OCI-LY3 (cell line): Measurements from ENCODE around the gene CPTP.

Experiments
- CTCF ChIP-seq: fragments of 200-600, 300-600 bp; sonication (generic); IDR thresholded peaks from 2 replicates; pipeline ENCODE4 v1.5.1; 2014; ENCODE audit warnings: antibody characterized with exemption, low read length, low read depth
- EZH2phosphoT487 ChIP-seq: fragments of 200-600 bp; shearing (Covaris generic); IDR thresholded peaks from 2 replicates; pipeline ENCODE4 v1.6.1; 2018; ENCODE audit warnings: antibody characterized with exemption, mixed run types, low read depth

- TF ChIP-seq CTCF (no peak), EZH2phosphoT487 (no peak)
Observed at GRCh38 chr1:1336931-1337792, 12.6 kb downstream of the CPTP start.
